22Rv1 (cell line): ENCODE data around the gene TMX2.

Experiments
- H3K27ac ChIP-seq: fragments of 450-650 bp; 2 replicates; pipeline ENCODE4 v1.5.1; 2017
- CTCF ChIP-seq: fragments of 450-650 bp; IDR thresholded peaks from 2 replicates; pipeline ENCODE4 v1.5.1; 2017; ENCODE audit warnings: mild to moderate bottlenecking
- ZFX ChIP-seq: fragments of 450-650 bp; IDR thresholded peaks from 2 replicates; pipeline ENCODE4 v1.6.1; 2017; ENCODE audit warnings: antibody characterized with exemption, borderline replicate concordance

The TMX2 gene

DNA sequence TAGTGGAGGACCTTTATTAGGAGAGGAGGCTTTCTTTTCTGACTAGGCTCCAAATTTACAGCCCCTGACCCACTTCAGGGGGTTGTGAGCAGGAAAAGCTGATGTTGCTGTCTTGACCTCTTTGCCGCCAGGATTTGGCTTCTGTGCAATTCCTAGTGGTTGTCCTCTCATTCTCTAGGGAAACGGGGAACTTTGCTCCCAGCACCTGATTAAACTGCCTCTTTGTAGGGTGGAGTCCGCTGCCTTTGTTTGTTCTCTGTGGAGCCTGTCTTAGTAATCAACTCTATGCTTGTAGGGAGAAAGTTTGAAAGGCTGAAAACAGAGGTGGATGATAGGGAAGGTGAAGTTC is 65.5 kb downstream of the TMX2 start:
- H3K27ac ChIP-seq, result peak overlapping the region; percentile 94
- no peak for TF ChIP-seq ZFX
- no peak for TF ChIP-seq CTCF

DNA sequence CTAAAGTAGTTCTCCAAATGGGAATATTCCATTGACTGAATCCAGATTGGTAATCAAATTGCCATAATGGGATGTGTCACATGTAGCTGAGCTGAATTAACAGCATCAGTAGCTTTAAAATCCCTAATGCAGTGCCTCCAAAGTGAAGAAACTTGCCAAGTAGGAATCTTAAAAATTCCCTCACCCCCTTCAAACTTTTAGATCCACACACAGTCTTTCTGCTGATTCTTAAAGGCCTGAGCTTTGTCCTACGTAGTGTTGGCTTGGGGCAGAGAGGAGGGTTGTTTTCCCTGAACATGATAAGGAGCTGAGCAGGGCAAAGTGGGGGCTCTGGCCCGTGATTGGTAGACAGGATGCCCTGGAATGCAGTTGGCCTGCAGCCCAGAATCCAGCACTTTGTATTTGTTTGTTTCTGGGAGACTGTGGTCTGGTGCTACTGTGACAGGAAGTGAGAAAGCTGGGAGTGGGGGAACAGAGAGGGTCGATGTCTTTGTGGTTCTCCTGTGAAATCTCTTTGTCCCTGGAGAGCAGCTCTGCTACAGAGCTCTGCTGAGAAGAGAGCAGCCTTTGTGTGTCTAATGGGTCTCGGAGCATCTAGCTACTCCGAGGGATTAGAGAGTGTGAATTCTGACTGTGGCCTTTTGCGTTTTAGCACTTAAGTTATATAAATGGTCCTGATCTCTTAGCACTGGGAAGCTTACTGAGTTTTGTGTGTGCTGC is 66.1 kb downstream of the TMX2 start:
- H3K27ac ChIP-seq, result peak overlapping the region; percentile 94
- no peak for TF ChIP-seq ZFX
- no peak for TF ChIP-seq CTCF

- peak overlapping the region; percentile 94 for H3K27ac ChIP-seq
- TF ChIP-seq CTCF (no peak), ZFX (no peak)
Observed at GRCh38 chr11:57779276-57779675, 66.9 kb downstream of the TMX2 start.

DNA sequence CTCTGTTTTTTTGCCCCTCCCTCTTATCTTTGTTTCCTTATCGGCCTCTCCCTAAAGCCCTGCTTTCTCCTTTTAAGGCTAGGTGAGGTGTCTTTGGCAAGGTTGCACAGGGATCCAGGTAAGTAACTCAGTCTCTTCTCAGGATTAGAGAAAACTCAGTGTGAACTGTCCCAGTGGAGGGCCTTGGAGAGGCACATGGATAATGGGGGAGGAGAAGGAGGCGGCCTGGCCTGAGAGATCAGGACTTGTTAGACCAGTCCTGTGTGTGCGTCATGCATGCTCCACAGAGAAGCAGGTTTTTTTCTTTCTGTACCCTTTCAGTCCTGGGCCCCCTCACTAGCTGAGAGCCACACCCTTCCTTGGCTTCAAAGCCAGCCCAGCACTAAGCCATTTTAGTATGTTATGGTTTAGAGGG is 69.1 kb downstream of the TMX2 start:
- TF ChIP-seq CTCF (no peak), ZFX (no peak)
- H3K27ac ChIP-seq, result peak overlapping the region; percentile 94

GRCh38 chr11:57785072-57785471 is 72.7 kb downstream of the TMX2 start:
- H3K27ac ChIP-seq, result peak overlapping the region; percentile 94; the same call in 1 of the 2 replicates
- TF ChIP-seq ZFX (no peak), CTCF (no peak)

- TF ChIP-seq ZFX, result no peak
- TF ChIP-seq CTCF, result no peak
- peak overlapping the region; percentile 29 for H3K27ac ChIP-seq
Observed at GRCh38 chr11:57786436-57786835, 74.0 kb downstream of the TMX2 start.

- TF ChIP-seq ZFX (no peak), CTCF (no peak)
- peak overlapping the region; percentile 29 for H3K27ac ChIP-seq
Observed at GRCh38 chr11:57787006-57787604, 74.7 kb downstream of the TMX2 start.
